H9 (cell line): ENCODE results near the gene SNX2. TPM values are rescaled to one million over a fixed set of nuclear protein-coding genes. Genes with fewer than 3 reads are reported as not detected.

Experiments used
- DNase-seq: peaks from one replicate; pipeline ENCODE4 v3.0.0-alpha.2; 2017
- H2AFZ ChIP-seq: one replicate; pipeline ENCODE4 v1.6.1; 2013; ENCODE audit warnings: mild to moderate bottlenecking, low read length, control low read depth, moderate library complexity
- H2AK5ac ChIP-seq: 2 replicates; pipeline ENCODE4 v1.6.1; 2013; ENCODE audit warnings: low read length, control low read depth, mixed read lengths; ENCODE audit not compliant: insufficient read length
- H2BK120ac ChIP-seq: one replicate; pipeline ENCODE4 v1.6.1; 2013; ENCODE audit warnings: low read depth, mild to moderate bottlenecking, low read length, control low read depth, inconsistent platforms; ENCODE audit not compliant: poor library complexity, severe bottlenecking
- H2BK12ac ChIP-seq: 2 replicates; pipeline ENCODE4 v1.6.1; 2013; ENCODE audit warnings: low read length, control low read depth, mixed read lengths, low read depth; ENCODE audit not compliant: insufficient read length
- H2BK15ac ChIP-seq: 2 replicates; pipeline ENCODE4 v1.6.1; 2013; ENCODE audit warnings: low read depth, low read length, control low read depth
- H2BK20ac ChIP-seq: one replicate; pipeline ENCODE4 v1.6.1; 2013; ENCODE audit warnings: low read depth, mild to moderate bottlenecking, low read length, control low read depth, inconsistent platforms; ENCODE audit not compliant: poor library complexity, severe bottlenecking
- H2BK5ac ChIP-seq: 2 replicates; pipeline ENCODE4 v1.6.1; 2013; ENCODE audit warnings: low read length, control low read depth, mixed read lengths; ENCODE audit not compliant: insufficient read length
- H3K14ac ChIP-seq: 2 replicates; pipeline ENCODE4 v1.6.1; 2013; ENCODE audit warnings: low read length, control low read depth; ENCODE audit not compliant: insufficient read depth
- H3K18ac ChIP-seq: 2 replicates; pipeline ENCODE4 v1.6.1; 2013; ENCODE audit warnings: low read depth, mild to moderate bottlenecking, mixed read lengths, low read length, control low read depth; ENCODE audit not compliant: insufficient read length
- H3K23ac ChIP-seq: 2 replicates; pipeline ENCODE4 v1.6.1; 2013; ENCODE audit warnings: low read length, control low read depth, mixed read lengths, low read depth; ENCODE audit not compliant: insufficient read length
- H3K23me2 ChIP-seq: 2 replicates; pipeline ENCODE4 v1.6.1; 2013; ENCODE audit warnings: low read depth, mild to moderate bottlenecking, mixed read lengths, low read length, control low read depth; ENCODE audit not compliant: insufficient read length, poor library complexity, severe bottlenecking
- H3K27ac ChIP-seq: 2 replicates; pipeline ENCODE4 v1.5.1; 2013; ENCODE audit warnings: low read length, control low read depth, mixed read lengths, low read depth; ENCODE audit not compliant: insufficient read length
- H3K27me3 ChIP-seq: 2 replicates; pipeline ENCODE4 v1.6.1; 2013; ENCODE audit warnings: low read length, control low read depth, inconsistent platforms; ENCODE audit not compliant: insufficient read depth
- H3K4ac ChIP-seq: 2 replicates; pipeline ENCODE4 v1.6.1; 2013; ENCODE audit warnings: low read depth, mild to moderate bottlenecking, control low read depth, inconsistent platforms, low read length, moderate library complexity
- H3K4me1 ChIP-seq: 2 replicates; pipeline ENCODE4 v1.6.1; 2013; ENCODE audit warnings: low read length, control low read depth, inconsistent platforms; ENCODE audit not compliant: insufficient read depth
- H3K4me2 ChIP-seq: 2 replicates; pipeline ENCODE4 v1.6.1; 2013; ENCODE audit warnings: low read length, control low read depth, mixed read lengths; ENCODE audit not compliant: insufficient read length, insufficient read depth
- H3K56ac ChIP-seq: 2 replicates; pipeline ENCODE4 v1.6.1; 2013; ENCODE audit warnings: low read depth, mild to moderate bottlenecking, mixed read lengths, low read length, control low read depth; ENCODE audit not compliant: insufficient read length
- H3K79me1 ChIP-seq: 2 replicates; pipeline ENCODE4 v1.6.1; 2013; ENCODE audit warnings: low read depth, mild to moderate bottlenecking, moderate library complexity, low read length, control low read depth, inconsistent platforms; ENCODE audit not compliant: insufficient read depth, poor library complexity, severe bottlenecking
- H3K79me2 ChIP-seq: 2 replicates; pipeline ENCODE4 v1.6.1; 2013; ENCODE audit warnings: low read length, control low read depth, inconsistent platforms; ENCODE audit not compliant: insufficient read depth
- H3K9ac ChIP-seq: 2 replicates; pipeline ENCODE4 v1.6.1; 2013; ENCODE audit warnings: low read length, control low read depth, mixed read lengths; ENCODE audit not compliant: insufficient read length; ENCODE audit errors: extremely low read depth
- H3K9me3 ChIP-seq: one replicate; pipeline ENCODE4 v1.6.1; 2013; ENCODE audit warnings: low read depth, low read length, inconsistent platforms; ENCODE audit not compliant: control insufficient read depth
- H3T11ph ChIP-seq: one replicate; pipeline ENCODE4 v1.6.1; 2013; ENCODE audit warnings: mild to moderate bottlenecking, low read length, control low read depth, inconsistent platforms
- H4K20me1 ChIP-seq: one replicate; pipeline ENCODE4 v1.6.1; 2013; ENCODE audit not compliant: control insufficient read depth, insufficient read length, insufficient read depth
- H4K5ac ChIP-seq: 2 replicates; pipeline ENCODE4 v1.6.1; 2013; ENCODE audit warnings: low read depth, mild to moderate bottlenecking, mixed read lengths, low read length, control low read depth; ENCODE audit not compliant: insufficient read length
- H4K8ac ChIP-seq: replicated peaks from 2 replicates; pipeline ENCODE4 v1.6.1; 2013; ENCODE audit warnings: low read length, control low read depth, mixed read lengths, low read depth; ENCODE audit not compliant: insufficient read length
- H4K91ac ChIP-seq: 2 replicates; pipeline ENCODE4 v1.6.1; 2013; ENCODE audit warnings: low read depth, mild to moderate bottlenecking, moderate library complexity, mixed read lengths, low read length, control low read depth; ENCODE audit not compliant: insufficient read length
- H3K27ac Mint-ChIP-seq, 3 experiments: 2 replicates in 2 of 3; 3 replicates in 1 of 3; pipeline ENCODE4 v1.8.0; 2020 to 2021; ENCODE audit warnings: mixed read lengths in 3 of 3, mild to moderate bottlenecking in 1 of 3, moderate library complexity in 1 of 3
- H3K27me3 Mint-ChIP-seq: 2 replicates; pipeline ENCODE4 v1.8.0; 2021; ENCODE audit warnings: low read depth, mild to moderate bottlenecking, moderate library complexity, mixed read lengths
- H3K36me3 Mint-ChIP-seq, 3 experiments: 2 replicates in 2 of 3; 3 replicates in 1 of 3; pipeline ENCODE4 v1.8.0; 2020 to 2021; ENCODE audit warnings: low read depth in 3 of 3, mixed read lengths in 3 of 3; ENCODE audit not compliant: insufficient read depth in 1 of 3
- H3K4me1 Mint-ChIP-seq, 2 experiments: 2 replicates each; pipeline ENCODE4 v1.8.0; 2020; ENCODE audit warnings: mixed read lengths in 2 of 2
- H3K4me3 Mint-ChIP-seq, 2 experiments: 2 replicates in 1 of 2; 3 replicates in 1 of 2; pipeline ENCODE4 v1.8.0; 2020 to 2021; ENCODE audit warnings: mild to moderate bottlenecking in 2 of 2, mixed read lengths in 2 of 2, moderate library complexity in 1 of 2
- H3K9me3 Mint-ChIP-seq, 2 experiments: 2 replicates in 1 of 2; 3 replicates in 1 of 2; pipeline ENCODE4 v1.8.0; 2020; ENCODE audit warnings: mild to moderate bottlenecking in 2 of 2, mixed read lengths in 2 of 2, moderate library complexity in 1 of 2
- total RNA-seq: library from RNA; stranded (reverse); gene quantifications from 2 replicates; pipeline ENCODE4 v1.2.1, GENCODE V29; 2021
- TF ChIP-seq, protein P1 (sequence below): fragments of 200-600 bp; sonication (generic); conservative IDR thresholded peaks from 3 replicates; pipeline ENCODE4 v1.8.0; 2021; ENCODE audit warnings: antibody characterized with exemption, mild to moderate bottlenecking

The SNX2 gene
- total RNA-seq, 1 experiment from 2014 or later, result 62.6 TPM

DNA sequence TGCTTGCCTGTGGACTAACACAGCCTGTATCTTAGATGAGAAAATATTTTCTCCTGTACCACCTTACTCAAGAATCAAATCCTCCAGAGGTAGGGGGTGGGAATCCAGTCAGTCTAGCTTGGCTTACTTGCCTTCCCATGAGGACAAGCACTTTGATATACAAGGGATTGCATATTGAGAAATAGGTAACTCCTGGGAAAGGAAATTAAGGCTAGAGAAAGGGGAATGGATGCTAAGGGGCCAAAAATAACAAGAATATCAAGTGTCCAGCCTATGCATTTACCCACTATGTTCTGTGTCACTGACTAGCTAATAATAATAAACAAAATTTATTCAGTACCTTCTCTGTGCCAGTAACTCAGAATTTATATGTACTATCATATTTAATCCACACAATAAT, 21.4 kb upstream of the SNX2 start:
- H3K27ac ChIP-seq, result no peak overlapping the region

More for the DNA sequence above, 21.4 kb upstream of the SNX2 start:
- no peaks in the 10 kb centered on the region for H3K27me3 ChIP-seq
- H3K4me2 ChIP-seq, result no peak overlapping the region
- H3K23ac ChIP-seq, result no peak overlapping the region
- no peak overlapping the region for H3K18ac ChIP-seq
- no peak overlapping the region for H4K91ac ChIP-seq
- no peak overlapping the region for H3T11ph ChIP-seq
- Mint-ChIP-seq H3K4me3 (no peak overlapping the region), H3K4me1 (peaks cover 7 to 11% of the 10 kb centered on the region in 2 experiments), H3K9me3 (no peaks in the 10 kb centered on the region; a peak in 1 of 5 replicates), H3K36me3 (no peaks in the 10 kb centered on the region), H3K27me3 (no peaks in the 10 kb centered on the region), H3K27ac (no peak overlapping the region)
- H3K4ac ChIP-seq, result no peak overlapping the region
- H3K23me2 ChIP-seq, result no peaks in the 10 kb centered on the region
- H3K79me2 ChIP-seq, result no peaks in the 10 kb centered on the region
- H4K20me1 ChIP-seq, result no peaks in the 10 kb centered on the region
- no peak overlapping the region for H4K5ac ChIP-seq
- no peak overlapping the region for H3K14ac ChIP-seq
- H2BK12ac ChIP-seq, result no peak overlapping the region
- no peak overlapping the region for H3K9ac ChIP-seq
- no peak overlapping the region for H2BK20ac ChIP-seq
- TF ChIP-seq, protein P1, sequence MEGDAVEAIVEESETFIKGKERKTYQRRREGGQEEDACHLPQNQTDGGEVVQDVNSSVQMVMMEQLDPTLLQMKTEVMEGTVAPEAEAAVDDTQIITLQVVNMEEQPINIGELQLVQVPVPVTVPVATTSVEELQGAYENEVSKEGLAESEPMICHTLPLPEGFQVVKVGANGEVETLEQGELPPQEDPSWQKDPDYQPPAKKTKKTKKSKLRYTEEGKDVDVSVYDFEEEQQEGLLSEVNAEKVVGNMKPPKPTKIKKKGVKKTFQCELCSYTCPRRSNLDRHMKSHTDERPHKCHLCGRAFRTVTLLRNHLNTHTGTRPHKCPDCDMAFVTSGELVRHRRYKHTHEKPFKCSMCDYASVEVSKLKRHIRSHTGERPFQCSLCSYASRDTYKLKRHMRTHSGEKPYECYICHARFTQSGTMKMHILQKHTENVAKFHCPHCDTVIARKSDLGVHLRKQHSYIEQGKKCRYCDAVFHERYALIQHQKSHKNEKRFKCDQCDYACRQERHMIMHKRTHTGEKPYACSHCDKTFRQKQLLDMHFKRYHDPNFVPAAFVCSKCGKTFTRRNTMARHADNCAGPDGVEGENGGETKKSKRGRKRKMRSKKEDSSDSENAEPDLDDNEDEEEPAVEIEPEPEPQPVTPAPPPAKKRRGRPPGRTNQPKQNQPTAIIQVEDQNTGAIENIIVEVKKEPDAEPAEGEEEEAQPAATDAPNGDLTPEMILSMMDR, result no peak
- no peak overlapping the region for H4K8ac ChIP-seq
- DNase-seq, result no peak
- no peaks in the 10 kb centered on the region for H3K4me1 ChIP-seq
- no peak overlapping the region for H2BK5ac ChIP-seq
- H3K9me3 ChIP-seq, result no peaks in the 10 kb centered on the region
- no peak overlapping the region for H2AFZ ChIP-seq
- H2AK5ac ChIP-seq, result no peak overlapping the region
- H3K56ac ChIP-seq, result no peak overlapping the region
- no peak overlapping the region for H2BK120ac ChIP-seq
- H3K79me1 ChIP-seq, result no peaks in the 10 kb centered on the region
- H2BK15ac ChIP-seq, result no peak overlapping the region
